ENCODE data around the gene SKAP1.
"Not testable (repeated sequence)": the region's sequence is repeated elsewhere in the genome, so short reads cannot be mapped to it uniquely, and the experiment has no call there.

Gene SKAP1

GRCh38 chr17:48378238-48378637, 51.8 kb downstream of the SKAP1 start:
- H3K27ac ChIP-seq: no peak overlapping the region
- H3K36me3 ChIP-seq: no peaks in the 10 kb centered on the region
- peaks cover 0 to 9% (median 0%) of the 10 kb centered on the region in 11 experiments; a peak in 5 of 22 replicates for H3K9me3 ChIP-seq (replicated peaks in 1 of 11)
- H3K4me2 ChIP-seq: peak overlapping the region in 9 of 11 experiments; percentile 19 to 93 (median 70); a peak in 17 of 22 replicates
- no peak overlapping the region for H3K4me3 ChIP-seq
- peak overlapping the region in 1 of 11 experiments; percentile 38; a peak in 1 of 22 replicates for H3K9ac ChIP-seq
- H3K27me3 ChIP-seq: peaks cover 0 to 7% (median 0%) of the 10 kb centered on the region in 11 experiments; a peak in 2 of 22 replicates
- TF ChIP-seq Cebpa-rat (IDR thresholded peaks at IDR 0.05): no peak
- peaks cover 0 to 41% (median 19%) of the 10 kb centered on the region in 10 experiments; a peak in 15 of 20 replicates for H3K4me1 ChIP-seq
- H4K20me1 ChIP-seq: no peaks in the 10 kb centered on the region

GRCh38 chr17:48376682-48377325, 53.2 kb downstream of the SKAP1 start:
- Histone ChIP-seq H3K4me3 (no peak overlapping the region), H3K4me1 (peaks cover 0 to 39% (median 19%) of the 10 kb centered on the region in 10 experiments; a peak in 15 of 20 replicates)
- TF ChIP-seq Cebpa-rat (IDR thresholded peaks at IDR 0.05): no peak

GRCh38 chr17:48375356-48375755, 54.7 kb downstream of the SKAP1 start:
- Histone ChIP-seq H3K27ac (no peak overlapping the region), H3K4me3 (no peak overlapping the region), H4K20me1 (no peaks in the 10 kb centered on the region), H3K4me1 (peaks cover 0 to 37% (median 19%) of the 10 kb centered on the region in 10 experiments; a peak in 15 of 20 replicates), H3K36me3 (no peaks in the 10 kb centered on the region), H3K27me3 (peaks cover 0 to 7% (median 0%) of the 10 kb centered on the region in 11 experiments; a peak in 2 of 22 replicates), H3K9ac (no peak overlapping the region), H3K4me2 (no peak overlapping the region), H3K9me3 (replicated peaks in 1 of 11) (peaks cover 0 to 9% (median 0%) of the 10 kb centered on the region in 11 experiments; a peak in 4 of 22 replicates)
- no peak for TF ChIP-seq Cebpa-rat (IDR thresholded peaks at IDR 0.05)

More at GRCh38 chr17:48376682-48377325, 53.2 kb downstream of the SKAP1 start:
- Histone ChIP-seq H3K9me3 (replicated peaks in 1 of 11) (peaks cover 0 to 9% (median 0%) of the 10 kb centered on the region in 11 experiments; a peak in 5 of 22 replicates), H3K36me3 (no peaks in the 10 kb centered on the region), H3K27ac (no peak overlapping the region), H3K27me3 (peaks cover 0 to 7% (median 0%) of the 10 kb centered on the region in 11 experiments; a peak in 2 of 22 replicates), H3K9ac (no peak overlapping the region), H3K4me2 (peak overlapping the region in 2 of 11 experiments; percentile 74 to 80; a peak in 2 of 22 replicates), H4K20me1 (no peaks in the 10 kb centered on the region)

GRCh38 chr17:48374650-48375230, 55.3 kb downstream of the SKAP1 start:
- Histone ChIP-seq H3K4me2 (no peak overlapping the region), H3K4me3 (no peak overlapping the region), H3K9ac (no peak overlapping the region), H3K9me3 (replicated peaks in 1 of 11) (peaks cover 0 to 9% (median 0%) of the 10 kb centered on the region in 11 experiments; a peak in 3 of 22 replicates), H4K20me1 (no peaks in the 10 kb centered on the region), H3K4me1 (peaks cover 0 to 31% (median 17%) of the 10 kb centered on the region in 10 experiments; a peak in 15 of 20 replicates), H3K36me3 (no peaks in the 10 kb centered on the region), H3K27me3 (peaks cover 0 to 7% (median 0%) of the 10 kb centered on the region in 11 experiments; a peak in 2 of 22 replicates), H3K27ac (no peak overlapping the region)
- no peak for TF ChIP-seq Cebpa-rat (IDR thresholded peaks at IDR 0.05)

- Histone ChIP-seq H4K20me1 (no peaks in the 10 kb centered on the region), H3K9ac (no peak overlapping the region), H3K36me3 (no peaks in the 10 kb centered on the region), H3K4me2 (no peak overlapping the region), H3K27me3 (peaks cover 0 to 7% (median 0%) of the 10 kb centered on the region in 11 experiments; a peak in 2 of 22 replicates), H3K9me3 (replicated peaks in 1 of 11) (peaks cover 0 to 9% (median 0%) of the 10 kb centered on the region in 11 experiments; a peak in 3 of 22 replicates), H3K4me1 (peaks cover 0 to 23% (median 12%) of the 10 kb centered on the region in 10 experiments; a peak in 15 of 20 replicates), H3K27ac (no peak overlapping the region), H3K4me3 (no peak overlapping the region)
- TF ChIP-seq Cebpa-rat (IDR thresholded peaks at IDR 0.05): no peak
These were observed 56.1 kb downstream of the SKAP1 start for GRCh38 chr17:48373883-48374282.

GRCh38 chr17:48373130-48373830, 56.7 kb downstream of the SKAP1 start:
- Histone ChIP-seq H3K4me3 (no peak overlapping the region), H3K27me3 (peaks cover 0 to 7% (median 0%) of the 10 kb centered on the region in 11 experiments; a peak in 2 of 22 replicates), H3K27ac (no peak overlapping the region), H3K36me3 (no peaks in the 10 kb centered on the region), H4K20me1 (no peaks in the 10 kb centered on the region), H3K4me1 (peaks cover 0 to 17% (median 6%) of the 10 kb centered on the region in 10 experiments; a peak in 15 of 20 replicates), H3K4me2 (no peak overlapping the region), H3K9me3 (replicated peaks in 1 of 11) (peaks cover 0 to 9% (median 0%) of the 10 kb centered on the region in 11 experiments; a peak in 3 of 22 replicates), H3K9ac (no peak overlapping the region)
- TF ChIP-seq Cebpa-rat (IDR thresholded peaks at IDR 0.05): no peak

GRCh38 chr17:48368967-48369366, 61.0 kb downstream of the SKAP1 start:
- H3K9me3 ChIP-seq (replicated peaks in 1 of 11); H4K20me1 ChIP-seq; H3K9ac ChIP-seq; H3K4me1 ChIP-seq; H3K27me3 ChIP-seq; H3K36me3 ChIP-seq; H3K4me3 ChIP-seq; H3K27ac ChIP-seq; H3K4me2 ChIP-seq: not testable (repeated sequence)

GRCh38 chr17:48368352-48368908, 61.6 kb downstream of the SKAP1 start:
- H3K4me1 ChIP-seq: no peaks in the 10 kb centered on the region
- H3K9me3 ChIP-seq (replicated peaks in 1 of 11): no peaks in the 10 kb centered on the region
- H3K9ac ChIP-seq: no peak overlapping the region
- no peaks in the 10 kb centered on the region for H3K27me3 ChIP-seq
- no peak overlapping the region for H3K27ac ChIP-seq
- no peaks in the 10 kb centered on the region for H3K36me3 ChIP-seq
- H3K4me2 ChIP-seq: no peak overlapping the region
- TF ChIP-seq Cebpa-rat (IDR thresholded peaks at IDR 0.05): no peak
- H4K20me1 ChIP-seq: no peaks in the 10 kb centered on the region
- no peak overlapping the region for H3K4me3 ChIP-seq

Measured in BLaER1 treated with 17β-estradiol and CSF1 and Interleukin-3, amounts not matched to agents 10 nM and 100 nM (cell line).